Nephron (organoid): Measurements from ENCODE around the gene AP3B1.

Source experiments
- H3K27ac Mint-ChIP-seq, 3 experiments: 2 replicates each; pipeline ENCODE4 v1.8.0; 2020; ENCODE audit warnings: mixed read lengths in 3 of 3, mild to moderate bottlenecking in 2 of 3, moderate library complexity in 1 of 3
- H3K27me3 Mint-ChIP-seq: 2 replicates; pipeline ENCODE4 v1.8.0; 2021; ENCODE audit warnings: low read depth, mild to moderate bottlenecking, moderate library complexity, mixed read lengths
- H3K36me3 Mint-ChIP-seq: 2 replicates; pipeline ENCODE4 v1.8.0; 2020; ENCODE audit warnings: low read depth, mixed read lengths
- H3K4me1 Mint-ChIP-seq: 2 replicates; pipeline ENCODE4 v1.8.0; 2020; ENCODE audit warnings: mixed read lengths
- H3K4me3 Mint-ChIP-seq, 3 experiments: 2 replicates each; pipeline ENCODE4 v1.8.0; 2020; ENCODE audit warnings: mild to moderate bottlenecking in 3 of 3, mixed read lengths in 3 of 3, moderate library complexity in 2 of 3
- H3K9me3 Mint-ChIP-seq: 2 replicates; pipeline ENCODE4 v1.8.0; 2020; ENCODE audit warnings: mixed read lengths
- CTCF ChIP-seq, 3 experiments: fragments of 200-600 bp; sonication (generic); IDR thresholded peaks; one replicate each; pipeline ENCODE4 v1.5.0; 2021; ENCODE audit warnings: antibody characterized with exemption in 3 of 3; ENCODE audit not compliant: unreplicated experiment in 3 of 3

The AP3B1 gene

GRCh38 chr5:78252715-78253114 is 41.8 kb downstream of the AP3B1 start:
- no peak overlapping the region for H3K4me3 Mint-ChIP-seq
- peaks cover 46% of the 10 kb centered on the region for H3K9me3 Mint-ChIP-seq
- no peaks in the 10 kb centered on the region for H3K27me3 Mint-ChIP-seq
- H3K4me1 Mint-ChIP-seq, result no peaks in the 10 kb centered on the region
- H3K27ac Mint-ChIP-seq, result no peak overlapping the region
- no peak for TF ChIP-seq CTCF (IDR thresholded peaks at IDR 0.05; ENCODE audit: unreplicated experiment in 3 of 3)
- H3K36me3 Mint-ChIP-seq, result peaks cover 88% of the 10 kb centered on the region

- H3K27me3 Mint-ChIP-seq, result no peaks in the 10 kb centered on the region
- peaks cover 39% of the 10 kb centered on the region for H3K9me3 Mint-ChIP-seq
- H3K36me3 Mint-ChIP-seq, result peaks cover 78% of the 10 kb centered on the region
- H3K27ac Mint-ChIP-seq, result no peak overlapping the region
- H3K4me3 Mint-ChIP-seq, result no peak overlapping the region
- TF ChIP-seq CTCF (IDR thresholded peaks at IDR 0.05; ENCODE audit: unreplicated experiment in 3 of 3), result no peak
- no peaks in the 10 kb centered on the region for H3K4me1 Mint-ChIP-seq
These were observed 42.7 kb downstream of the AP3B1 start for GRCh38 chr5:78251663-78252284.

- Mint-ChIP-seq H3K4me1 (no peaks in the 10 kb centered on the region), H3K4me3 (no peak overlapping the region), H3K9me3 (peaks cover 7% of the 10 kb centered on the region), H3K27me3 (no peaks in the 10 kb centered on the region), H3K27ac (no peak overlapping the region), H3K36me3 (peaks cover 43% of the 10 kb centered on the region)
- TF ChIP-seq CTCF (IDR thresholded peaks at IDR 0.05; ENCODE audit: unreplicated experiment in 3 of 3), result no peak
These were observed 49.4 kb downstream of the AP3B1 start for GRCh38 chr5:78245136-78245535.

- TF ChIP-seq CTCF (IDR thresholded peaks at IDR 0.05; ENCODE audit: unreplicated experiment in 3 of 3), result no peak
- peaks cover 3% of the 10 kb centered on the region for H3K9me3 Mint-ChIP-seq
- no peak overlapping the region for H3K4me3 Mint-ChIP-seq
- H3K27me3 Mint-ChIP-seq, result no peaks in the 10 kb centered on the region
- peaks cover 38% of the 10 kb centered on the region for H3K36me3 Mint-ChIP-seq
- no peak overlapping the region for H3K27ac Mint-ChIP-seq
- no peaks in the 10 kb centered on the region for H3K4me1 Mint-ChIP-seq
These were observed 50.9 kb downstream of the AP3B1 start for GRCh38 chr5:78243639-78244038.

- H3K4me1 Mint-ChIP-seq, result no peaks in the 10 kb centered on the region
- H3K4me3 Mint-ChIP-seq, result no peak overlapping the region
- H3K9me3 Mint-ChIP-seq, result peaks cover 3% of the 10 kb centered on the region
- no peaks in the 10 kb centered on the region for H3K27me3 Mint-ChIP-seq
- H3K36me3 Mint-ChIP-seq, result peaks cover 40% of the 10 kb centered on the region
- no peak for TF ChIP-seq CTCF (IDR thresholded peaks at IDR 0.05; ENCODE audit: unreplicated experiment in 3 of 3)
- no peak overlapping the region for H3K27ac Mint-ChIP-seq
These were observed 51.4 kb downstream of the AP3B1 start for GRCh38 chr5:78243091-78243490.

- no peaks in the 10 kb centered on the region for H3K4me1 Mint-ChIP-seq
These were observed 52.5 kb downstream of the AP3B1 start for GRCh38 chr5:78242001-78242400.

More at GRCh38 chr5:78242001-78242400, 52.5 kb downstream of the AP3B1 start:
- TF ChIP-seq CTCF (IDR thresholded peaks at IDR 0.05; ENCODE audit: unreplicated experiment in 3 of 3), result no peak
- peaks cover 43% of the 10 kb centered on the region for H3K36me3 Mint-ChIP-seq
- no peaks in the 10 kb centered on the region for H3K27me3 Mint-ChIP-seq
- no peak overlapping the region for H3K4me3 Mint-ChIP-seq
- peaks cover 3% of the 10 kb centered on the region for H3K9me3 Mint-ChIP-seq
- H3K27ac Mint-ChIP-seq, result no peak overlapping the region
